Right lobe of liver (tissue), 4 donors: ENCODE results near the gene CCT6B.

Experiments
- CTCF ChIP-seq, 4 donors: fragments of 200-600 bp in 3 of 4; fragments of 450-650 bp in 1 of 4; IDR thresholded peaks; one replicate each; pipeline versions ENCODE4 v1.5.1 to v1.8.0; 2016 to 2022; ENCODE audit warnings: antibody characterized with exemption in 4 of 4, mild to moderate bottlenecking in 2 of 4
- POLR2A ChIP-seq: fragments of 450-650 bp; IDR thresholded peaks from one replicate; pipeline ENCODE4 v1.6.1; 2017; ENCODE audit warnings: antibody characterized with exemption, mild to moderate bottlenecking
- donor health status: DM: no; HTN: no; CAD: no.
- donor health status: DM: no; HTN: no; CAD: no.
- donor health status: DM: no; HTN: yes; CAD: no.

- TF ChIP-seq CTCF (IDR thresholded peaks at IDR 0.05) (no peak), POLR2A (no peak)
Measured at GRCh38 chr17:34926661-34927060, 34.6 kb downstream of the CCT6B start.
